PC-9 (cell line): Measurements from ENCODE around the gene NOX3. TPM values are rescaled to one million over a fixed set of nuclear protein-coding genes. Genes with fewer than 3 reads are reported as not detected.

Experiments used
- BruUV-seq: library from RNA; stranded (reverse); fragments of 400-500 nt; replicated peaks from 2 replicates; lab custom pipeline; 2021; lab: Mats Ljungman, UMichigan
- CTCF ChIA-PET: fragments of 300-600 bp; sonication (Branson Sonifier 250); formaldehyde crosslinking; loops from one replicate; lab custom pipeline; 2022; ENCODE audit warnings: antibody characterized with exemption; lab: Charles Lee
- POLR2A ChIA-PET: fragments of 300-600 bp; sonication (Branson Sonifier 250); formaldehyde crosslinking; loops from one replicate; lab custom pipeline; 2022; ENCODE audit warnings: antibody characterized with exemption; ENCODE audit not compliant: unreplicated experiment; lab: Charles Lee
- DNase-seq, 2 experiments: peaks; one replicate each; pipeline versions ENCODE4 v3.0.0 to v3.0.0-alpha.2; 2015 to 2022; ENCODE audit warnings: mixed read lengths in 1 of 2
- H2AFZ ChIP-seq: fragments of 200-600 bp; sonication (generic); 2 replicates; pipeline ENCODE4 v1.8.1; 2017; ENCODE audit warnings: antibody characterized with exemption
- H3F3A ChIP-seq: fragments of 200-600 bp; sonication (generic); 2 replicates; pipeline ENCODE4 v1.8.1; 2017; ENCODE audit warnings: antibody characterized with exemption, mild to moderate bottlenecking, low read depth; ENCODE audit not compliant: insufficient read depth
- H3K27ac ChIP-seq: fragments of 200-600 bp; sonication (generic); 2 replicates; pipeline ENCODE4 v1.6.1; 2016; ENCODE audit warnings: mixed run types
- H3K27me3 ChIP-seq: fragments of 200-600 bp; sonication (generic); 2 replicates; pipeline ENCODE4 v1.6.1; 2016; ENCODE audit warnings: low read depth, mixed run types; ENCODE audit not compliant: insufficient read depth
- H3K36me3 ChIP-seq: fragments of 200-600 bp; sonication (generic); 2 replicates; pipeline ENCODE4 v1.6.1; 2016; ENCODE audit warnings: low read depth, mixed run types
- H3K4me1 ChIP-seq: fragments of 200-600 bp; sonication (generic); replicated peaks from 2 replicates; pipeline ENCODE4 v1.6.1; 2016; ENCODE audit warnings: mixed run types; ENCODE audit not compliant: insufficient read depth
- H3K4me2 ChIP-seq: fragments of 200-600 bp; sonication (generic); 2 replicates; pipeline ENCODE4 v1.6.1; 2017; ENCODE audit warnings: mixed run types
- H3K4me3 ChIP-seq: fragments of 200-600 bp; sonication (generic); 2 replicates; pipeline ENCODE4 v1.6.1; 2016; ENCODE audit warnings: mixed run types
- H3K79me2 ChIP-seq: fragments of 200-600 bp; sonication (generic); 2 replicates; pipeline ENCODE4 v1.6.1; 2017; ENCODE audit warnings: low read depth, mixed run types
- H3K9me2 ChIP-seq: fragments of 200-600 bp; sonication (generic); 2 replicates; pipeline ENCODE4 v1.8.1; 2017; ENCODE audit warnings: mild to moderate bottlenecking; ENCODE audit not compliant: insufficient read depth
- H3K9me3 ChIP-seq: fragments of 200-600 bp; sonication (generic); 2 replicates; pipeline ENCODE4 v1.8.1; 2016; ENCODE audit warnings: low read depth; ENCODE audit not compliant: insufficient read depth
- H4K20me1 ChIP-seq: fragments of 200-600 bp; sonication (generic); 2 replicates; pipeline ENCODE4 v1.8.1; 2017; ENCODE audit not compliant: insufficient read depth
- CTCF ChIP-seq: fragments of 200-600 bp; sonication (generic); conservative IDR thresholded peaks from 2 replicates; pipeline ENCODE4 v1.6.1; 2017; ENCODE audit warnings: mixed run types, antibody characterized with exemption, mild to moderate bottlenecking, moderate library complexity
- EZH2 ChIP-seq: fragments of 200-600 bp; sonication (generic); IDR thresholded peaks from 2 replicates; pipeline ENCODE4 v1.8.0; 2017; ENCODE audit warnings: antibody characterized with exemption, low read depth
- intact Hi-C: fragments of 100-400 bp; cut with micrococcal nuclease; formaldehyde crosslinking; loops from one replicate; pipeline ENCODE4 v1.10.0; 2022; ENCODE audit not compliant: unreplicated experiment
- total RNA-seq: library from RNA; stranded (reverse); gene quantifications from 2 replicates; pipeline ENCODE4 v1.2.3, GENCODE V29; 2021

NOX3 gene
- total RNA-seq, 1 experiment from 2014 or later: not detected

- Histone ChIP-seq H3K4me3 (no peak overlapping the region), H3F3A (no peaks in the 10 kb centered on the region), H3K9me2 (no peaks in the 10 kb centered on the region), H2AFZ (no peak overlapping the region), H4K20me1 (no peaks in the 10 kb centered on the region), H3K4me1 (no peaks in the 10 kb centered on the region), H3K27ac (no peak overlapping the region), H3K27me3 (no peaks in the 10 kb centered on the region), H3K79me2 (no peaks in the 10 kb centered on the region), H3K36me3 (no peaks in the 10 kb centered on the region), H3K9me3 (peaks cover 4% of the 10 kb centered on the region; the same call in 1 of the 2 replicates), H3K4me2 (no peak overlapping the region)
- DNase-seq: no peak
- intact Hi-C loops: no loop called here
- ChIA-PET CTCF (no interaction called here), POLR2A (no interaction called here)
- BruUV-seq: no TSS peak
- TF ChIP-seq CTCF (no peak), EZH2 (no peak)
Measured at GRCh38 chr6:155349956-155350355, 105.7 kb downstream of the NOX3 start.

- Histone ChIP-seq H3K36me3 (no peaks in the 10 kb centered on the region), H3K4me3 (no peak overlapping the region), H4K20me1 (no peaks in the 10 kb centered on the region), H3K79me2 (no peaks in the 10 kb centered on the region), H2AFZ (no peak overlapping the region), H3K4me2 (no peak overlapping the region), H3K9me2 (no peaks in the 10 kb centered on the region), H3K9me3 (no peaks in the 10 kb centered on the region; the same call in 1 of the 2 replicates), H3K4me1 (no peaks in the 10 kb centered on the region), H3K27me3 (no peaks in the 10 kb centered on the region), H3K27ac (no peak overlapping the region), H3F3A (no peaks in the 10 kb centered on the region)
- DNase-seq: no peak
- BruUV-seq: no TSS peak
- intact Hi-C loops: no loop called here
- ChIA-PET CTCF (no interaction called here), POLR2A (no interaction called here)
- TF ChIP-seq CTCF: no peak
- TF ChIP-seq EZH2: no peak
Measured at GRCh38 chr6:155349129-155349528, 106.5 kb downstream of the NOX3 start.

GRCh38 chr6:155347800-155348199 lies 107.8 kb downstream of the NOX3 start:
- H2AFZ ChIP-seq: no peak overlapping the region
- no peak for DNase-seq
- intact Hi-C loops: no loop called here

More at GRCh38 chr6:155347800-155348199, 107.8 kb downstream of the NOX3 start:
- H3K9me3 ChIP-seq: no peaks in the 10 kb centered on the region
- H4K20me1 ChIP-seq: no peaks in the 10 kb centered on the region
- H3F3A ChIP-seq: no peaks in the 10 kb centered on the region
- no TSS peak for BruUV-seq
- H3K79me2 ChIP-seq: no peaks in the 10 kb centered on the region
- TF ChIP-seq EZH2 (no peak), CTCF (no peak)
- no peaks in the 10 kb centered on the region for H3K36me3 ChIP-seq
- no peaks in the 10 kb centered on the region for H3K27me3 ChIP-seq
- H3K27ac ChIP-seq: no peak overlapping the region
- H3K4me3 ChIP-seq: no peak overlapping the region
- no peaks in the 10 kb centered on the region for H3K4me1 ChIP-seq
- H3K4me2 ChIP-seq: no peak overlapping the region
- no peaks in the 10 kb centered on the region for H3K9me2 ChIP-seq
- ChIA-PET CTCF (no interaction called here), POLR2A (no interaction called here)
